ENCODE measurements around the gene TMEM135.

Gene TMEM135

DNA sequence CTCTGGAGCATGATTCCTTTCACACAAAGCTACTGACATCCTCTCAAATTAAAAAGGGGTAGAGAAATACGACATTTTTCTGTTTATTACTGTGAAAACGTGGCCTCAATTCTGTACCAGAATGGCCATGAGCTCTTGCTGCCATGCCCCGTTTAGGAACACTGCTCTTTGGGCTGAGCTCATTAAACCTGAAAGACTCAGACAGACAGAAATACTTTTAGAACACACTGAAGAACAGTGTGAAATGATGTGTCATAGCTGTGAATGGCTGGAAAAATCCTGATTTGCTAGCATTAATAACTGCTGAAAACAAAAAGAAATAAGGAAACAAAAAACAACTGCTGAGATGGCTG, 32.2 kb upstream of the TMEM135 start:
- no peak for TF ChIP-seq TCF12 (IDR thresholded peaks at IDR 0.05; ENCODE audit: low read depth)
- no peak for TF ChIP-seq YY1 (IDR thresholded peaks at IDR 0.05; ENCODE audit: low read depth)
- TF ChIP-seq, protein P1, sequence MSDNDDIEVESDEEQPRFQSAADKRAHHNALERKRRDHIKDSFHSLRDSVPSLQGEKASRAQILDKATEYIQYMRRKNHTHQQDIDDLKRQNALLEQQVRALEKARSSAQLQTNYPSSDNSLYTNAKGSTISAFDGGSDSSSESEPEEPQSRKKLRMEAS (IDR thresholded peaks at IDR 0.05) = no peak
- TF ChIP-seq TEAD4 (IDR thresholded peaks at IDR 0.05) = no peak
- no peak for TF ChIP-seq CEBPB (IDR thresholded peaks at IDR 0.05)
- no peak for TF ChIP-seq ZBTB7A (IDR thresholded peaks at IDR 0.05; ENCODE audit: low read depth)
- no peak for TF ChIP-seq EP300 (IDR thresholded peaks at IDR 0.05; ENCODE audit: borderline replicate concordance)

DNA sequence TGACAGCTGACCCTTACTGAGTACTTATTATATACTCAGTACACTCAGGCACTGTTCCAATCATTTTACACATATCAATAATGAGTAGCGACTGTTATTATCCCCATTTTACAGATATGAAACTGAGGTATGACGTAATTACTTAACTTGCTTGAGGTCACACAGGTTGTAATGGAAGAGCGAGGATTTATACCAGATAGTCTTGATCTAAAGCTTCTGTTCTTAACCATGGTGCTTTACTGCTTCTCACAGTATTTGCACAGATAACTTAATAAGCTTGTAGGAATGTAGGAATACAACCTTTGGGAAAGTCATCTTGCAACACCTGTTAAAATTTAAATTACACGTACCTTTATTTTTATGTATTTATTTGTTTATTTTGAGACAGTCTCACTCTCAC, 31.7 kb upstream of the TMEM135 start:
- TF ChIP-seq, protein P2, sequence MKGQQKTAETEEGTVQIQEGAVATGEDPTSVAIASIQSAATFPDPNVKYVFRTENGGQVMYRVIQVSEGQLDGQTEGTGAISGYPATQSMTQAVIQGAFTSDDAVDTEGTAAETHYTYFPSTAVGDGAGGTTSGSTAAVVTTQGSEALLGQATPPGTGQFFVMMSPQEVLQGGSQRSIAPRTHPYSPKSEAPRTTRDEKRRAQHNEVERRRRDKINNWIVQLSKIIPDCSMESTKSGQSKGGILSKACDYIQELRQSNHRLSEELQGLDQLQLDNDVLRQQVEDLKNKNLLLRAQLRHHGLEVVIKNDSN (IDR thresholded peaks at IDR 0.05) = no peak
- TF ChIP-seq CREB1 (IDR thresholded peaks at IDR 0.05; ENCODE audit: low read depth) = no peak
- TF ChIP-seq EGR1 (IDR thresholded peaks at IDR 0.05) = no peak
- TF ChIP-seq, protein P1 (IDR thresholded peaks at IDR 0.05) = no peak
- TF ChIP-seq RAD21 (IDR thresholded peaks at IDR 0.05; ENCODE audit: low read depth) = no peak
- no peak for TF ChIP-seq CEBPB (IDR thresholded peaks at IDR 0.05)
- no peak for TF ChIP-seq TEAD4 (IDR thresholded peaks at IDR 0.05)

DNA sequence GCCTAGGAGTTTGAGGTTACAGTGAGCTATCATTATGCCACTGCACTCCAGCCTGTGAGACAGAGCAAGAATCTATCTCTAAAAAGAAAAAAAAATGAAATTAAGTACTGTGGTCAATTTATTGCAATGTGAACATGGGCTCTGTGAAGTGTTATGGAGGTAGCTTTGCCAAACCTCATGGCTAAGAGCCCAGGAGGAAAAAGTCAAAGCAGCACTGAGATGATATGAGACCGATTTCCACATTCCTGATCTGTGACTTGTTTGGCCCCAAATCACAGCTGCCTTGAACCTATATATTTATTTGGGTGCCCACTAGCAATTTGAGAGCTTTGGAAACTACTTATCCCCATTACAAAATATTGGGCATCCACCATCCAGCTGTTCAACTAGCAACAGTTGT, 29.8 kb upstream of the TMEM135 start:
- TF ChIP-seq YY1 (IDR thresholded peaks at IDR 0.05; ENCODE audit: low read depth) (no peak), FOXM1 (IDR thresholded peaks at IDR 0.05; ENCODE audit: borderline replicate concordance, low read depth) (no peak), CREB1 (IDR thresholded peaks at IDR 0.05; ENCODE audit: low read depth) (no peak), TCF12 (IDR thresholded peaks at IDR 0.05; ENCODE audit: low read depth) (no peak), TEAD4 (IDR thresholded peaks at IDR 0.05) (no peak), TAF1 (IDR thresholded peaks at IDR 0.05; ENCODE audit: low read depth) (no peak), RAD21 (IDR thresholded peaks at IDR 0.05; ENCODE audit: low read depth) (no peak), ZBTB7A (IDR thresholded peaks at IDR 0.05; ENCODE audit: low read depth) (no peak), CEBPB (IDR thresholded peaks at IDR 0.05) (no peak), EP300 (IDR thresholded peaks at IDR 0.05; ENCODE audit: borderline replicate concordance) (no peak), NFIC (IDR thresholded peaks at IDR 0.05) (no peak), EGR1 (IDR thresholded peaks at IDR 0.05) (no peak)
- TF ChIP-seq, protein P3, sequence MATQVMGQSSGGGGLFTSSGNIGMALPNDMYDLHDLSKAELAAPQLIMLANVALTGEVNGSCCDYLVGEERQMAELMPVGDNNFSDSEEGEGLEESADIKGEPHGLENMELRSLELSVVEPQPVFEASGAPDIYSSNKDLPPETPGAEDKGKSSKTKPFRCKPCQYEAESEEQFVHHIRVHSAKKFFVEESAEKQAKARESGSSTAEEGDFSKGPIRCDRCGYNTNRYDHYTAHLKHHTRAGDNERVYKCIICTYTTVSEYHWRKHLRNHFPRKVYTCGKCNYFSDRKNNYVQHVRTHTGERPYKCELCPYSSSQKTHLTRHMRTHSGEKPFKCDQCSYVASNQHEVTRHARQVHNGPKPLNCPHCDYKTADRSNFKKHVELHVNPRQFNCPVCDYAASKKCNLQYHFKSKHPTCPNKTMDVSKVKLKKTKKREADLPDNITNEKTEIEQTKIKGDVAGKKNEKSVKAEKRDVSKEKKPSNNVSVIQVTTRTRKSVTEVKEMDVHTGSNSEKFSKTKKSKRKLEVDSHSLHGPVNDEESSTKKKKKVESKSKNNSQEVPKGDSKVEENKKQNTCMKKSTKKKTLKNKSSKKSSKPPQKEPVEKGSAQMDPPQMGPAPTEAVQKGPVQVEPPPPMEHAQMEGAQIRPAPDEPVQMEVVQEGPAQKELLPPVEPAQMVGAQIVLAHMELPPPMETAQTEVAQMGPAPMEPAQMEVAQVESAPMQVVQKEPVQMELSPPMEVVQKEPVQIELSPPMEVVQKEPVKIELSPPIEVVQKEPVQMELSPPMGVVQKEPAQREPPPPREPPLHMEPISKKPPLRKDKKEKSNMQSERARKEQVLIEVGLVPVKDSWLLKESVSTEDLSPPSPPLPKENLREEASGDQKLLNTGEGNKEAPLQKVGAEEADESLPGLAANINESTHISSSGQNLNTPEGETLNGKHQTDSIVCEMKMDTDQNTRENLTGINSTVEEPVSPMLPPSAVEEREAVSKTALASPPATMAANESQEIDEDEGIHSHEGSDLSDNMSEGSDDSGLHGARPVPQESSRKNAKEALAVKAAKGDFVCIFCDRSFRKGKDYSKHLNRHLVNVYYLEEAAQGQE (IDR thresholded peaks at IDR 0.05; ENCODE audit: low read depth) = no peak
- TF ChIP-seq, protein P1 (IDR thresholded peaks at IDR 0.05) = no peak
- TF ChIP-seq, protein P2 (IDR thresholded peaks at IDR 0.05) = no peak

DNA sequence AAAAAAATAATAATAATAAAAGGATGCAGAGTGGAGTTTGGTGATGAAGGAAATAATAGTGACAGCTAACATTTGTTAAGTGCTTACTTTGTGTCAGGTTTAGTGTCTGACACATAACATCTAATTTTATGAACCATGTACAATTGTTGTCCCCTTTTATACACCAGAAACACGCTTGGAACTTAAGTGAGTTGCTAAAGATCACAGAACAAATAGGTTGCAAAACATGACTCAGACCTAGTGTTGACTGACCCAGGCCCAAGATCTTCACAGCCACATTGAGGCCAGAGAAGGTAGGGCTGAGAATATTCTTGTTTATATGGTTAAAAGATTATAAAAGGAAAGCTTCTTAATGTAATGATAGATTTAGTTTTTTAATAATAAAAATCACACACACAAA, 25.6 kb upstream of the TMEM135 start:
- TF ChIP-seq, protein P3 (IDR thresholded peaks at IDR 0.05; ENCODE audit: low read depth) = no peak
- TF ChIP-seq, protein P2 (IDR thresholded peaks at IDR 0.05) = no peak
- TF ChIP-seq TAF1 (IDR thresholded peaks at IDR 0.05; ENCODE audit: low read depth) = no peak
- no peak for TF ChIP-seq ZBTB7A (IDR thresholded peaks at IDR 0.05; ENCODE audit: low read depth)
- TF ChIP-seq TEAD4 (IDR thresholded peaks at IDR 0.05) = no peak
- no peak for TF ChIP-seq TCF12 (IDR thresholded peaks at IDR 0.05; ENCODE audit: low read depth)
- no peak for TF ChIP-seq FOXM1 (IDR thresholded peaks at IDR 0.05; ENCODE audit: borderline replicate concordance, low read depth)
- TF ChIP-seq CEBPB (IDR thresholded peaks at IDR 0.05) = no peak
- no peak for TF ChIP-seq YY1 (IDR thresholded peaks at IDR 0.05; ENCODE audit: low read depth)
- no peak for TF ChIP-seq RAD21 (IDR thresholded peaks at IDR 0.05; ENCODE audit: low read depth)
- TF ChIP-seq EP300 (IDR thresholded peaks at IDR 0.05; ENCODE audit: borderline replicate concordance) = no peak
- no peak for TF ChIP-seq NFIC (IDR thresholded peaks at IDR 0.05)
- no peak for TF ChIP-seq EGR1 (IDR thresholded peaks at IDR 0.05)

DNA sequence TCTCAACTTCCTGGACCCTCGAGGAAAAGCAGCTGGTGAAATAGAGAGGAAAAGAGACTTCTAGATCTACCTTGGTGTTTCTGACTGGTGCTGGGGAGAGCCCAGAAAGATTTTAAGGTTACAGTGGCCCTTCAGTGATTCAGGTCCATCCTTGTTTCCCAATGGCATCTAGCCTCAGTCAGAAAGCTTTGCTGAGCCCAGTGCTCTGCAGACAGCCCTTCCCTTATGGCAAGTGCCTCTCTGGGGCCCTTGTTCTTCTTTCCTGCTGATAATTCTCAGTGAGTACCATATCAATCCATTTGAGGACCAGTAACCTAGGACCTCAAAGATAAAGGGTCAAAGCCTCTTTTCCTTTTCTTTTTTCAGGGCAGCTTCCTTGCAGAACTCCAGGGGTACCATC, 25.1 kb upstream of the TMEM135 start:
- TF ChIP-seq EGR1 (IDR thresholded peaks at IDR 0.05) (no peak), NFIC (IDR thresholded peaks at IDR 0.05) (no peak), FOXM1 (IDR thresholded peaks at IDR 0.05; ENCODE audit: borderline replicate concordance, low read depth) (no peak), RAD21 (IDR thresholded peaks at IDR 0.05; ENCODE audit: low read depth) (no peak), TCF12 (IDR thresholded peaks at IDR 0.05; ENCODE audit: low read depth) (no peak)
- TF ChIP-seq, protein P3 (IDR thresholded peaks at IDR 0.05; ENCODE audit: low read depth) = no peak
